Activated T-helper 1 cell treated with anti-CD3 and anti-CD28 coated beads, Interleukin-12 subunit alpha, Interleukin-12 subunit beta, Interleukin-2, Interleukin-4 antibody, amounts not matched to agents 30 ng/mL and 10 ng/mL and 1 ng/mL, durations not matched to agents 14 hours and 24 hours and 36 hours (primary cell): ENCODE measurements around the gene IDNK. TPM values are rescaled to one million over a fixed set of nuclear protein-coding genes. Genes with fewer than 3 reads are reported as not detected.

Experiments
- DNase-seq: peaks from one replicate; pipeline ENCODE4 v3.0.0; 2021; ENCODE audit warnings: low spot score
- H3K27ac Mint-ChIP-seq: one replicate; pipeline ENCODE4 v1.8.0; 2021; ENCODE audit warnings: mild to moderate bottlenecking, mixed read lengths
- H3K27me3 Mint-ChIP-seq: one replicate; pipeline ENCODE4 v1.8.0; 2022; ENCODE audit warnings: mild to moderate bottlenecking, moderate library complexity, mixed read lengths; ENCODE audit not compliant: insufficient read depth
- H3K36me3 Mint-ChIP-seq: one replicate; pipeline ENCODE4 v1.8.0; 2021; ENCODE audit warnings: low read depth, mixed read lengths
- H3K4me1 Mint-ChIP-seq: one replicate; pipeline ENCODE4 v1.8.0; 2021; ENCODE audit warnings: low read depth, mixed read lengths
- H3K4me3 Mint-ChIP-seq: one replicate; pipeline ENCODE4 v1.8.0; 2021; ENCODE audit warnings: mild to moderate bottlenecking, moderate library complexity, mixed read lengths
- H3K9me3 Mint-ChIP-seq: one replicate; pipeline ENCODE4 v1.8.0; 2021; ENCODE audit warnings: mixed read lengths
- intact Hi-C: fragments of 100-400 bp; cut with micrococcal nuclease; formaldehyde crosslinking; loops from one replicate; pipeline ENCODE4 v1.15.1; 2024
- total RNA-seq: library from RNA; stranded (reverse); gene quantifications from 2 replicates; pipeline ENCODE4 v1.2.3, GENCODE V29; 2022

Gene IDNK
- total RNA-seq, 1 donor from 2014 or later: 4.5 TPM

DNA sequence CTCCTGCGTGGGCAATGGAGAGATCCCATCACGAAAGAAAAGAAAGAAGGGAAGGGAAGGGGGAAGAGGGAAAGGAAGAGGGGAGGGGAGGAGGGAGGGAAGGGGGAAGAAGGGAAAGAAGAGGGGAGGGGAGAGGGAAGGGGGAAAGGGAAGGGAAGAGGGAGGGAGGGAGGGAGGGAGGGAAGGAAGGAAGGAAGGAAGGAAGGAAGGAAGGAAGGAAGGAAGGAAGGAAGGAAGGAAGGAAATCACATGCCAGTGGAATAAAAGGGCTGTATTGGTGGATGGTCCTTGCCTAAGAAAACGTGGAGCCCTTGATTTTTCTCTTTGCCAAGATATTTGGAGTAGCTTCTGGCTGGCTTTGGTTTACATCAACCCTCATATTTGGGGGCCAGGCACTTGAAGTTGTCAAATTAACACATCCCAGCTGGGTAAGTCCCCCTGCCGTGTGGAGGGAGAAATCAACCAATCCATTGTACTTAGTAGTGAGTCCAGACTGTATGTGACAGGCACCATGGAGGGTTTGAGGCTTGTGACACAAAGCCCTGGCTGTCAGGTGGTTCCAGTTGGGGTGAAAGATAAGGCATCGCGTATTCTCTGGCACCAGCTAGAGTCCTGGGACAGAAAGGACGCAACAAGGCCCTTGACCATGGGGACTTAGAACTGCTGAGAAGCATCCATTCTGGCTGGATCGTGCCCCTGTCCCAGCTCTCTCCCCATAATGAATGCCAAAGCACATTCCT lies 23.7 kb downstream of the IDNK start:
- Mint-ChIP-seq H3K27ac (no peak overlapping the region), H3K4me3 (no peak overlapping the region), H3K9me3 (no peaks in the 10 kb centered on the region), H3K27me3 (no peaks in the 10 kb centered on the region), H3K36me3 (peaks cover 6% of the 10 kb centered on the region), H3K4me1 (no peaks in the 10 kb centered on the region)
- DNase-seq: no peak
- intact Hi-C loops: no loop called here

DNA sequence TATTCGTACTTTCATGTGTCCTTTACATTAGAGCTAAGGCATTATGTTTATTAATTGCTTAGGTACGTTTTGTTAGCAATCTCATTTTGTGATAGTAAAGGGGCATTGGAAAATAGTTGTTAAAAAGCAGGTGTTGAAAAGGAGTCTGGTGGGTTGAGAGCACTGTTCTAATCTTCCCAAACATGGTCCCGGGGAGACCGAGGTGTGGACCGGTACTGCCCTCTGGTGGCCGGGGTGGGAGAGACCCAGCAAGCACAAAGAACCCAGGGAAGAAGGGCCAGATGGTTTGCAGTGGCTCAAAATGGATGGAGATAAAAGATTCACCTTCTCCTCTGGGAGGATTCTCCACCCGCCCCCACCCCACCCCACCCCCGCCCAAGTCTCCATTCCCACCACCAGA lies 26.1 kb downstream of the IDNK start:
- peak overlapping the region; percentile 34 for H3K27ac Mint-ChIP-seq
- no peaks in the 10 kb centered on the region for H3K9me3 Mint-ChIP-seq
- no peaks in the 10 kb centered on the region for H3K27me3 Mint-ChIP-seq
- H3K36me3 Mint-ChIP-seq: peaks cover 20% of the 10 kb centered on the region
- intact Hi-C loops: loop anchor here (1.0 to 2.0 kb wide), 2 partner anchors 29 to 58 kb away; partner anchors contain the start of gene UBQLN1
- H3K4me3 Mint-ChIP-seq: no peak overlapping the region
- H3K4me1 Mint-ChIP-seq: no peaks in the 10 kb centered on the region
- DNase-seq: peak; percentile 56

DNA sequence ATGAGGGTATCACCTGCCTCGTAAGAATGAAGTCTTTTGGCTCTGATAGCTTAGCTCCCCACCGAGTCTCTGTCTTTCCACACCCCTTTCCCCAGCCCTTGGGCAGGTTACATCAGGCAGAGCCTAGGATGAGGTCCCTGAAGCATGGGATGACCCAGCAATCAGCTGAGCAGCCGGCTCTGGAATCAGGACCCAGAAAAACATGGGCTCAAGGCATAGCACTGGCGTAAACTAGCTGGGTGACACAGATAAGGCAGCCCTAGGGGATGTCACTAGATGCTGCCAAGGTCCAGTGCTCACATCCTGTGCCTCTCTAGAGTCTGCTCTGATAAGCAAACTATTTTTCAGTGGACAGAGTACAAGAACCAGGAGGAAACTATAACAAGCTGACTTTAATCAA lies 26.6 kb downstream of the IDNK start:
- Mint-ChIP-seq H3K27ac (no peak overlapping the region), H3K27me3 (no peaks in the 10 kb centered on the region), H3K9me3 (no peaks in the 10 kb centered on the region), H3K4me3 (no peak overlapping the region), H3K4me1 (no peaks in the 10 kb centered on the region), H3K36me3 (peaks cover 19% of the 10 kb centered on the region)
- no peak for DNase-seq
- intact Hi-C loops: loop anchor here (1.0 to 2.0 kb wide), 2 partner anchors 29 to 57 kb away; partner anchors contain the start of gene UBQLN1

GRCh38 chr9:83651558-83651957 lies 28.6 kb downstream of the IDNK start:
- Mint-ChIP-seq H3K27ac (no peak overlapping the region), H3K27me3 (no peaks in the 10 kb centered on the region), H3K4me3 (no peak overlapping the region), H3K4me1 (peaks cover 6% of the 10 kb centered on the region), H3K36me3 (peaks cover 27% of the 10 kb centered on the region), H3K9me3 (no peaks in the 10 kb centered on the region)
- intact Hi-C loops: no loop called here
- DNase-seq: no peak

DNA sequence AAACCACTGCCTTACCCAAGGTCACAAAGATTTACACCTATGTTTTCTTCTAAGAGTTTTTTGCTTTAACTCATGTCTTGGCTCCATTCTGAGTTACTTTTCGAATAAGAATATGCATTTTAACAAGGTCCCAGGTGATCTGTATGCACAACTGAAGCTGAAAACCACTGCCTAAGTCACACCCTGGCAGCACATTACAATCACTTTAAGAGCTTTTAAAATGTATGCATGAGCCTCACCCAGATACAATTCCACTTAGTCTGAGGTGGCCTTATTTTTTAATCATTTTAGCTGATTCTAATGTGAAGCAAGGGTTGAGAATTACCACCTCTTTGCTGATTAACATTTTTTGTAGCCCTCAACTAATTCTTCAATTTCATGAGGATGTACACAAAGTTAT lies 29.5 kb downstream of the IDNK start:
- no peak for DNase-seq
- no peak overlapping the region for H3K4me3 Mint-ChIP-seq
- peaks cover 6% of the 10 kb centered on the region for H3K4me1 Mint-ChIP-seq
- intact Hi-C loops: no loop called here
- no peak overlapping the region for H3K27ac Mint-ChIP-seq
- no peaks in the 10 kb centered on the region for H3K9me3 Mint-ChIP-seq
- no peaks in the 10 kb centered on the region for H3K27me3 Mint-ChIP-seq
- peaks cover 27% of the 10 kb centered on the region for H3K36me3 Mint-ChIP-seq

DNA sequence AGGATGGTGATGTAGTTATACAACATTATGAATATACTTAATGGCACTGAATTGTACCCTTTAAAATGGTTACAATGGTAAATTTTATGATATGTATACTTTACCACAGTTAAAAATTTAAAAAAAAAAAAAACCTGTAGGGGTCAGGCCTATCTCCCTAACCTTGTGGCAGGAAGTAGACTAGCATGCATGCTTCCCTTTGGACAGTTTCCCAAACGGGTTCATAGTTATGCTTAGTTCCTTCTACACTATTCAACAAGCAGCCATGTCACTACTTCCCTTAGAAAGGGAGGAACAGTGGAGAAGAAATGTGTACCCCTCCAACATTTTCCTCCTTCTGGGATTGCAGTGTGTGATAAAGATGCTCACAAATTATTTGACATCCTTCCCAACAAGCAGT lies 32.5 kb downstream of the IDNK start:
- Mint-ChIP-seq H3K27me3 (no peaks in the 10 kb centered on the region), H3K4me1 (peaks cover 6% of the 10 kb centered on the region), H3K27ac (no peak overlapping the region), H3K36me3 (peaks cover 32% of the 10 kb centered on the region), H3K4me3 (no peak overlapping the region), H3K9me3 (no peaks in the 10 kb centered on the region)
- DNase-seq: no peak
- intact Hi-C loops: no loop called here

DNA sequence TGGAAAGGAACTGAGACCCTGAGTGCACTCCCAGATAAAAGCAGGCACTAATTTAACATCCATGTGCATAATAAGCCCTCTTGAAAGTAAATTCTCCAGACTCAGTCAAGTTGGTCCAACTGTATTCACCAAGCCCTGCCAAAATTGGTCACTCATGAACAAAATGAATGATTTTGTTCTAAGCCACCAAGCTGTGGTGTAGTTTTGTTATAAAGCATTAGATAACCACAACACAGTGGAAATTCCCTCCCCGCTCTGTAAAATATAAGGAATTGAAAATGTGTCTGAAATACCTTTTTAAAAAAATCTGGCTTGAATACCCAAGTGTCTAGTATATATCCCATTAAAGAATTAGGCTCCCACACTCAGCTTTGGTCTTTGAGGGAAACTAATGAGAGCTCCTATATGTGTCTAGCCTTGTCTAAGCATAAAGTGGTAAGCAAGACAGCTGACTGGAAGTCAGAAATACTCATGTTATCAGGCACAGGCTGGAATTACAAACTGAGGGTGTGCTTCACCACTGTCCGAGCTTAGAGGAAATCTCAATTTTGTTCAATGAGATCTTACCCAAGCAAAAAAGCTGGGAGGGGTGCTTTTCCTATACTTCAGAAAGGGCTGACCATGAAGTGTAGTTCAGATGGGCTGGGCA lies 33.2 kb downstream of the IDNK start:
- intact Hi-C loops: no loop called here
- no peak for DNase-seq
- Mint-ChIP-seq H3K9me3 (no peaks in the 10 kb centered on the region), H3K36me3 (peaks cover 31% of the 10 kb centered on the region), H3K27ac (no peak overlapping the region), H3K4me1 (peaks cover 6% of the 10 kb centered on the region), H3K27me3 (no peaks in the 10 kb centered on the region), H3K4me3 (no peak overlapping the region)

GRCh38 chr9:83656952-83657351 lies 34.0 kb downstream of the IDNK start:
- H3K4me1 Mint-ChIP-seq: peaks cover 6% of the 10 kb centered on the region
- no peak overlapping the region for H3K27ac Mint-ChIP-seq
- no peaks in the 10 kb centered on the region for H3K9me3 Mint-ChIP-seq
- H3K36me3 Mint-ChIP-seq: peaks cover 28% of the 10 kb centered on the region
- no peaks in the 10 kb centered on the region for H3K27me3 Mint-ChIP-seq
- intact Hi-C loops: no loop called here
- no peak for DNase-seq
- H3K4me3 Mint-ChIP-seq: no peak overlapping the region

DNA sequence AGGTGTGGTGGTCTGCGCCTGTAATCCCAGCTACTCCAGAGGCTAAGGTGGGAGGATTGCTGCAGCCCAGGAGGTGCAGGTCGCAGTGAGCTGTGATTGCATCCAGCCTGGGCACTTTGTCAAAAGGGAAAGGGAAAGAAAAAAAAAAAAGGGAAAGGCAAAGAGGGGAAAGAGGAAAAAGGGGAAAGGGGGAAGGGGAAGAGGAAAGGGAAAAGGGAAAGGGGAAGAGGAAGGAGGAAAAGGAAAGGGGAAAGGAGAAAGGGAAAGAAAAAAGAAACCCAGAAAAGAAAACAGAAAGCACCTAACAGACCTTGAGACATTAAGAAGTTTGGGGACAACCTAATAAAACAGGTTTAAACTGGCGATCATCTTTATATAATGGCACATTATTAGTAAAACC lies 40.0 kb downstream of the IDNK start:
- H3K36me3 Mint-ChIP-seq: peaks cover 36% of the 10 kb centered on the region

GRCh38 chr9:83665580-83666200 lies 42.7 kb downstream of the IDNK start:
- no peak for DNase-seq
- Mint-ChIP-seq H3K36me3 (peaks cover 34% of the 10 kb centered on the region), H3K27ac (no peak overlapping the region), H3K9me3 (no peaks in the 10 kb centered on the region), H3K4me3 (no peak overlapping the region), H3K27me3 (no peaks in the 10 kb centered on the region), H3K4me1 (peaks cover 16% of the 10 kb centered on the region)
- intact Hi-C loops: no loop called here

More for the DNA sequence above, 40.0 kb downstream of the IDNK start:
- Mint-ChIP-seq H3K27ac (no peak overlapping the region), H3K4me1 (peaks cover 16% of the 10 kb centered on the region), H3K9me3 (no peaks in the 10 kb centered on the region), H3K4me3 (no peak overlapping the region), H3K27me3 (no peaks in the 10 kb centered on the region)
- intact Hi-C loops: no loop called here
- no peak for DNase-seq

GRCh38 chr9:83669067-83669466 lies 46.1 kb downstream of the IDNK start:
- Mint-ChIP-seq H3K4me1 (peaks cover 16% of the 10 kb centered on the region), H3K36me3 (peaks cover 41% of the 10 kb centered on the region), H3K4me3 (no peak overlapping the region), H3K9me3 (no peaks in the 10 kb centered on the region), H3K27me3 (no peaks in the 10 kb centered on the region), H3K27ac (no peak overlapping the region)
- no peak for DNase-seq
- intact Hi-C loops: no loop called here

DNA sequence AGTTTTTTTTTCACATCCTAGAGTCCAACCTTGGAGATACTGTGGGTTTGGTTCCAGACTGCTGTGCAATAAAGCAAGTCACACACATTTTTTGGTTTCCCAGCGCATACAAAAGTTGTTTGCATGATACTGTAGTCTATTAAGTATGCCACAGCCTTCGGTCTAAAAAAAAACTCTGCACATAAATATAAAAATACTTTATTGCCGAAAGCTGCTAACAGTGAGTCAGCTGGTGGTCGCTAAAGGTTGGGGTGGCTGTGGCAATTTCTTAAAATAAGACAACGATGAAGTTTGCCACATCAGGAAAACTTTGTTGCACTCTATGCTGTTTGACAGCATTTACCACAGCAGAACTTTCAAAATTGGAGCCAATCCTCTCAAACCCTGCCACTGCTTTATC lies 47.4 kb downstream of the IDNK start:
- Mint-ChIP-seq H3K36me3 (peaks cover 41% of the 10 kb centered on the region), H3K27me3 (no peaks in the 10 kb centered on the region), H3K27ac (no peak overlapping the region), H3K9me3 (no peaks in the 10 kb centered on the region), H3K4me3 (no peak overlapping the region), H3K4me1 (peaks cover 12% of the 10 kb centered on the region)
- intact Hi-C loops: no loop called here
- no peak for DNase-seq

GRCh38 chr9:83671451-83671850 lies 48.5 kb downstream of the IDNK start:
- H3K27me3 Mint-ChIP-seq: no peaks in the 10 kb centered on the region
- H3K4me3 Mint-ChIP-seq: no peak overlapping the region
- H3K36me3 Mint-ChIP-seq: peaks cover 34% of the 10 kb centered on the region
- intact Hi-C loops: no loop called here
- H3K27ac Mint-ChIP-seq: no peak overlapping the region
- H3K4me1 Mint-ChIP-seq: peaks cover 2% of the 10 kb centered on the region
- DNase-seq: no peak
- no peaks in the 10 kb centered on the region for H3K9me3 Mint-ChIP-seq
